22Rv1 (cell line): ENCODE data around the gene OST4.

ENCODE experiments used
- ZFX ChIP-seq: fragments of 450-650 bp; IDR thresholded peaks from 2 replicates; pipeline ENCODE4 v1.6.1; 2017; ENCODE audit warnings: antibody characterized with exemption, borderline replicate concordance
- TF ChIP-seq, protein P1 (sequence below): fragments of 450-650 bp; IDR thresholded peaks from 2 replicates; pipeline ENCODE4 v1.5.1; 2017; ENCODE audit warnings: mild to moderate bottlenecking

DNA sequence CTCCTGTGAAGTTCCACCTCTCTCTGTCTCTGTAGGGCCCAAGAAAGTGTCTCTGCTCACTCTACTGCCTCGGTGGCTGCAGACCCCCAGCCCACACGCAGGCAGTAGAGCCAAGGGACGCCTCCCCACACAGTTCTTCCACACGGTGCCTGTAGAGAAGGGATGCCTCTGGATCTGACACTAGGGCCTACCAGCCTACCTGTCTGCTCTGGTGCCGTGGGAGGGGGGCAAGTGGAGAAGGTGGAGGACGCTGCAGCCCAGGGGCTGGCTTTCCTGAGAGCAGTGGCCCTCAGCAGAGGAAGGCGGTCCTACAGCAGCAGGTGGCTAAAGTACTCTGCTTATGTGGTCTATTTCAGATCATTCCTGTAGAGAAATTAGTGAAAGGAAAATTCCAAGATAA, 47.7 kb downstream of the OST4 start:
- TF ChIP-seq, protein P1, sequence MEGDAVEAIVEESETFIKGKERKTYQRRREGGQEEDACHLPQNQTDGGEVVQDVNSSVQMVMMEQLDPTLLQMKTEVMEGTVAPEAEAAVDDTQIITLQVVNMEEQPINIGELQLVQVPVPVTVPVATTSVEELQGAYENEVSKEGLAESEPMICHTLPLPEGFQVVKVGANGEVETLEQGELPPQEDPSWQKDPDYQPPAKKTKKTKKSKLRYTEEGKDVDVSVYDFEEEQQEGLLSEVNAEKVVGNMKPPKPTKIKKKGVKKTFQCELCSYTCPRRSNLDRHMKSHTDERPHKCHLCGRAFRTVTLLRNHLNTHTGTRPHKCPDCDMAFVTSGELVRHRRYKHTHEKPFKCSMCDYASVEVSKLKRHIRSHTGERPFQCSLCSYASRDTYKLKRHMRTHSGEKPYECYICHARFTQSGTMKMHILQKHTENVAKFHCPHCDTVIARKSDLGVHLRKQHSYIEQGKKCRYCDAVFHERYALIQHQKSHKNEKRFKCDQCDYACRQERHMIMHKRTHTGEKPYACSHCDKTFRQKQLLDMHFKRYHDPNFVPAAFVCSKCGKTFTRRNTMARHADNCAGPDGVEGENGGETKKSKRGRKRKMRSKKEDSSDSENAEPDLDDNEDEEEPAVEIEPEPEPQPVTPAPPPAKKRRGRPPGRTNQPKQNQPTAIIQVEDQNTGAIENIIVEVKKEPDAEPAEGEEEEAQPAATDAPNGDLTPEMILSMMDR = no peak
- no peak for TF ChIP-seq ZFX
